Stimulated activated CD4-positive, alpha-beta T cell treated with anti-CD3 and anti-CD28 coated beads, Interleukin-1b, Interleukin-23, amount 100 ng/mL, for 4 hours (primary cell): Measurements from ENCODE around the gene ITPRID2.

ENCODE experiments used
- DNase-seq, 2 donors: peaks; one replicate each; pipeline ENCODE4 v3.0.0-alpha.2; 2020; ENCODE audit warnings: low read depth in 2 of 2

The ITPRID2 gene

GRCh38 chr2:181891258-181891965, at the start of gene ITPRID2:
Gene ITPRID2 (plus strand): TSS chr2:181891730. CDS start chr2:181892067, 337 bp downstream.
- peak; percentile 15 to 63 for DNase-seq

GRCh38 chr2:181844551-181845290, 46.8 kb upstream of the ITPRID2 start:
- no peak for DNase-seq

GRCh38 chr2:181846399-181847197, 44.9 kb upstream of the ITPRID2 start:
- no peak for DNase-seq

GRCh38 chr2:181847198-181847556, 44.4 kb upstream of the ITPRID2 start:
- no peak for DNase-seq

- DNase-seq: no peak
Observed at GRCh38 chr2:181847702-181848101, 43.8 kb upstream of the ITPRID2 start.

GRCh38 chr2:181848261-181848886, 43.2 kb upstream of the ITPRID2 start:
- DNase-seq: no peak

GRCh38 chr2:181849601-181850000, 41.9 kb upstream of the ITPRID2 start:
- DNase-seq: no peak

- no peak for DNase-seq
Observed at GRCh38 chr2:181850936-181851560, 40.5 kb upstream of the ITPRID2 start.

- DNase-seq: no peak
Observed at GRCh38 chr2:181851726-181852125, 39.8 kb upstream of the ITPRID2 start.

- no peak for DNase-seq
Observed at GRCh38 chr2:181853696-181854095, 37.8 kb upstream of the ITPRID2 start.

- no peak for DNase-seq
Observed at GRCh38 chr2:181857483-181857882, 34.0 kb upstream of the ITPRID2 start.

- no peak for DNase-seq
Observed at GRCh38 chr2:181858600-181858999, 32.9 kb upstream of the ITPRID2 start.

GRCh38 chr2:181859123-181859522, 32.4 kb upstream of the ITPRID2 start:
- no peak for DNase-seq

- no peak for DNase-seq
Observed at GRCh38 chr2:181859803-181860202, 31.7 kb upstream of the ITPRID2 start.

GRCh38 chr2:181861379-181861778, 30.2 kb upstream of the ITPRID2 start:
- no peak for DNase-seq

GRCh38 chr2:181862583-181863281, 28.8 kb upstream of the ITPRID2 start:
- no peak for DNase-seq

GRCh38 chr2:181872178-181872577, 19.4 kb upstream of the ITPRID2 start:
- DNase-seq: no peak

GRCh38 chr2:181876614-181877063, 14.9 kb upstream of the ITPRID2 start:
- DNase-seq: no peak

- no peak for DNase-seq
Observed at GRCh38 chr2:181877181-181877664, 14.3 kb upstream of the ITPRID2 start.

GRCh38 chr2:181878448-181878847, 13.1 kb upstream of the ITPRID2 start:
- no peak for DNase-seq

- no peak for DNase-seq
Observed at GRCh38 chr2:181879295-181879694, 12.2 kb upstream of the ITPRID2 start.
